ENCODE results near the gene UMAD1.

UMAD1 gene

DNA sequence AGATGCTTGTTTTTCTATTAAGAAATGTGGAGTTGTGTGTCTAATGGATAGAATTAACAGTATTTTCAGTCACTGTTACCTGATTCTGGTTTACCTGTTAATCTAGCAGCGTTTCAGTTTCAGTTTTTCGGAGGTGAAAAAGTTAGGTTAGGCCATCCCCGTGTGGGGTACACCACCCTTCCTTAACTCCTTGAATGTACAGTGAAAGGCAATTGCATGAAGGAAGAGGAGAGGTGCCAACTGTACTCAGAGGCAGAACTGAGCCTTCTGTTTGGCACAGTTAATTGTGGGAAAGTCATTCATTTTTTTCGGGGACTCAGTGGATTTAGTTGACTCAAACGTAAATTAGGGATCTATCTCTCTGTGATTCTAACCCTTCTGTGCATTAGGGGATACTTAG is 42.3 kb downstream of the UMAD1 start:
- TF ChIP-seq CTCF (IDR thresholded peaks at IDR 0.05; ENCODE audit: control extremely low read depth, extremely low read depth, low read depth, missing control alignments) = no peak
- ChIA-PET POLR2A (no interaction called here), CTCF (interaction anchor here (1.0 to 3.0 kb wide), 6 partner anchors 9 to 508 kb away, joined by 3 to 40 read pairs (median 12); no protein-coding TSS in a partner anchor)
- DNase-seq (ENCODE audit: extremely low spot score) = no peak

DNA sequence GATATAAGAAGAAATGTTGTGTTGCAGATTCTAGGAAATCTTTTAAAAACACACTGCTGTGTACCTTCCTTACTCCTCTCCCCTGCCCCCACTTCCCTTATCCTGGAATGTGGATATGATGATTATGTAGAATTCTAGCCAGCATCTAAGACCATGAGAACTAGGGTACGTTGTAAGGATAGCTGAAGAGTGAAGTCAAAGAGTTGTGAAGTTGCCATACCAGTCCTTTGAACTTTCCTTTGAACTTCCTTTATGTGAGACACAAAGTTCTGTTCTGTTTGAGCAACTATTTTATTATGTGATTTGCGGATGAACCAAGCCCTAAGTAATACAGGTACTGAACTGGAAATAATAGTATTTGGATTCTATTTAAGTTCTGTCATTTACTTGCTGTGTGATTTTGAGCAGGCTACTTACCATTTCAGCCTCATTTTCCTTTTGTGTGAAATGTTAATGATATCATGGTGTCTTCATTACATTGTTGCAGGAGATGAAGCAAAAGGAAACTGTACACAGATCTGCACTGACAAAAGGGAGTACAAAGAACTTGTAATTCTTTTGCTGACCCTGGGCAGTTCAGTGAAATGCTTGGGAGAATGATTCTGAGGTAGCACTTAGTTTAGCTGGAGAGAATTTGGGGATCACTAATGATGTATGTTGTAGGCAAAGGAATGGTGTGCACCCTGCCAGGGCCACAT is 46.4 kb downstream of the UMAD1 start:
- ChIA-PET CTCF (interaction anchor here (1.2 to 2.1 kb wide), 3 partner anchors 9 to 74 kb away, joined by 3 to 6 read pairs (median 4); no protein-coding TSS in a partner anchor), POLR2A (no interaction called here)
- no peak for DNase-seq (ENCODE audit: extremely low spot score)
- no peak for TF ChIP-seq CTCF (IDR thresholded peaks at IDR 0.05; ENCODE audit: control extremely low read depth, extremely low read depth, low read depth, missing control alignments)

DNA sequence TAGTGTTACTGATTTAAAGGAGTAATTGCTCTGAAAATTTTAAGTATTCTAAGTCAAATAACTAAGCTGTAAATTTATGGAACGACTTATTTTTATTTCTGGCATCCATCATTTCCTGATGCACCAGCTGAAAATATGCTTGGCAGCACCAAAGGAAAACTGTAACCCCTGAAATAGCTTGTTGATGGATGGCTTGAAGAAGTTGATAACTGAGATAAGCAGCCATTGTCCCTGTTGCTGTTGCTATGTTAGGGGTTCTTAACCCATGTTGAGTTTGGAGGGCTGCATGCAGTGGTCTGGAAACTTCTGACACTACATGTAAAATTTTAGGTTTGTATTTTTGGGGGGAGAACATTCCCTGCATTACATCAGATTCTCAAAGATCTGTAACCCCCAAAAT is 47.2 kb downstream of the UMAD1 start:
- DNase-seq (ENCODE audit: extremely low spot score) = no peak
- POLR2A ChIA-PET = no interaction called here
- TF ChIP-seq CTCF (IDR thresholded peaks at IDR 0.05; ENCODE audit: control extremely low read depth, extremely low read depth, low read depth, missing control alignments) = no peak
- CTCF ChIA-PET = interaction anchor here (1.0 to 2.1 kb wide), 4 partner anchors 8 to 502 kb away, joined by 3 to 6 read pairs (median 4); no protein-coding TSS in a partner anchor

DNA sequence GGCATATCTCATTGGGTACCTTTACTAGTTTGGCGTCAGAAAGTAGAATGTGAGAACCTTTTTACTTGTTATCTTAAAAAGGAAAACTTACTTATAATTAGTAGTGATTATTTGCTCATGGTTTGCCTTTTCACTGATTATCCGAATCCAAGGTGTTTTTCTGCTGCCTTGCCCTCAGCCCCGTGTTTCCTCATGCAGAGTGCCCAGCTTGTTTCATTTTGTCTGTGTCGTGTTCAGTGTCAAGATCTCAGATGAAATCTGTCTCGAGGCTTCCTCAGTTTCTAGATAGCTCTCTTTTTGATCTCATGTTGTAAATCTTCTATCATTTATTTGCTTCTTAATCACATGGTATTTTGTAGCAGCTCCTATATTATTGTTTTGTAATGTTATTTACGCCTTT is 47.8 kb downstream of the UMAD1 start:
- ChIA-PET POLR2A (no interaction called here), CTCF (interaction anchor here (1.0 to 2.1 kb wide), 4 partner anchors 10 to 502 kb away, joined by 3 to 6 read pairs (median 5); no protein-coding TSS in a partner anchor)

DNA sequence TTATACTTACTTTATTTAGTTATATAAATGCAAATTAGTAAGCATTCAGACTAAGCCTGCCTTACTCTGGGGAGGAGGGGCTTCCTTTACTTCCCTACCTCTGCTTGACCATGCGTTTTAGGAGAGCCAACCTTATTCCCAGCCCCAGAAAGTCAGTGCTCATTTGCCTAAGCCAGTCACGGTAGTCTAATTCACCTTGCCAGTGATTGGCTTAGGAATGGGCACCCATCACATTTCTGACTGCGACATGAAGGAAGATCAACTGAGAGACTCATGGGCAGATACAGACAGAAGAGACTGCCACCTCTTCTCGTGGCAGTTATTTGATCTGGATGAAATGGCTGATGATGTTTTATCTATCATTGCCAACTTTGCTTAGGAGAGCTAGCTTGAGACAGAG is 48.4 kb downstream of the UMAD1 start:
- no peak for TF ChIP-seq CTCF (IDR thresholded peaks at IDR 0.05; ENCODE audit: control extremely low read depth, extremely low read depth, low read depth, missing control alignments)
- DNase-seq (ENCODE audit: extremely low spot score) = no peak
- ChIA-PET POLR2A (no interaction called here), CTCF (interaction anchor here (0.9 to 5.5 kb wide), 4 partner anchors 8 to 500 kb away, joined by 3 to 40 read pairs (median 5); no protein-coding TSS in a partner anchor)

More for the DNA sequence above, 47.8 kb downstream of the UMAD1 start:
- no peak for TF ChIP-seq CTCF (IDR thresholded peaks at IDR 0.05; ENCODE audit: control extremely low read depth, extremely low read depth, low read depth, missing control alignments)
- DNase-seq (ENCODE audit: extremely low spot score) = no peak

DNA sequence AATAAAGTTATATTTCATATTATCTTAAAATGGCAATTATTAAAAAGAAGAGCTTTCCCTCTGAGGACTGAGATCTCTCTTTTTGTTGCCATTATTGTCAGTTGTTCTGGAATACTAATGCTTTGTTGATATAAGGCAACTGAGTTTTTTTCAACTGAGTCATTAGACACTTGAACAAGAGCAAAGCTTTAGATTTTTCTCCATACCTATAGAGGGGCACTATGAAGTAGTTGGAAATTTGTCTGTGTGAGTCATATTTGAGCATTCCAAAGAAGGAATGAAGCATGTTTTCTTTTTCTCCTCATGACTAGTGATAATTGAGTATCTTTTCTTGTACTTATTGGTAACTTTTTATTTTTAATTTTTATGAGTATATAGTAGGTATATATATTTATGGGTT is 53.3 kb downstream of the UMAD1 start:
- TF ChIP-seq CTCF (IDR thresholded peaks at IDR 0.05; ENCODE audit: control extremely low read depth, extremely low read depth, low read depth, missing control alignments) = no peak
- DNase-seq (ENCODE audit: extremely low spot score) = no peak
- POLR2A ChIA-PET = no interaction called here
- CTCF ChIA-PET = interaction anchor here (1.1 to 5.5 kb wide), 3 partner anchors 13 to 26 kb away, joined by 3 to 40 read pairs (median 4); partner anchors contain the start of gene RPA3
